ENCODE data around the gene PRICKLE2.

DNA sequence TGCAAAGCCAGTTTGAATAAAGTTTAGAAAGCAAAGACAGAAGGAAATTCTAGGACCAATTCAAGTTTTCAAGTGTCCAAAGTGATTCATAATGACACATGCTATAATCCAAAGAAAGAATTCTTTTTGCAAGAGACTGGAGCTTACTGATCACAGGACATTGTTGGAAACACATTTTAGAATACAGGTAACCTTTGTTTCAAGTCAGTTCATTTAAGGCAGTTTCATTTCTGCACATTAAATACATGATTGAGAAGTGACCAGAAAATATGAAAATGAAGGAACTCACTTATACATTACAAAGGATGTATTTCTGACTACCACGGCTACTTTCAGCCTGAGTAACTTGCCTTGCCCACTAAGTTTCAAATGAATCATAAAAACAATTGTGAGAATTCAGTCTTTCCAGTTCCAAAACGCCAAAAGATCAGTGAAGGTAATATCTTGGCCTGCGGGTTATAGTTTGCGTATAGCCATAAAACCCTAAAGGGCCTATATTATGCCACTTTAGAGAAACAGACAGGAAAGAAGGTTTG, 48.7 kb downstream of the PRICKLE2 start:
- TF ChIP-seq, protein P1, sequence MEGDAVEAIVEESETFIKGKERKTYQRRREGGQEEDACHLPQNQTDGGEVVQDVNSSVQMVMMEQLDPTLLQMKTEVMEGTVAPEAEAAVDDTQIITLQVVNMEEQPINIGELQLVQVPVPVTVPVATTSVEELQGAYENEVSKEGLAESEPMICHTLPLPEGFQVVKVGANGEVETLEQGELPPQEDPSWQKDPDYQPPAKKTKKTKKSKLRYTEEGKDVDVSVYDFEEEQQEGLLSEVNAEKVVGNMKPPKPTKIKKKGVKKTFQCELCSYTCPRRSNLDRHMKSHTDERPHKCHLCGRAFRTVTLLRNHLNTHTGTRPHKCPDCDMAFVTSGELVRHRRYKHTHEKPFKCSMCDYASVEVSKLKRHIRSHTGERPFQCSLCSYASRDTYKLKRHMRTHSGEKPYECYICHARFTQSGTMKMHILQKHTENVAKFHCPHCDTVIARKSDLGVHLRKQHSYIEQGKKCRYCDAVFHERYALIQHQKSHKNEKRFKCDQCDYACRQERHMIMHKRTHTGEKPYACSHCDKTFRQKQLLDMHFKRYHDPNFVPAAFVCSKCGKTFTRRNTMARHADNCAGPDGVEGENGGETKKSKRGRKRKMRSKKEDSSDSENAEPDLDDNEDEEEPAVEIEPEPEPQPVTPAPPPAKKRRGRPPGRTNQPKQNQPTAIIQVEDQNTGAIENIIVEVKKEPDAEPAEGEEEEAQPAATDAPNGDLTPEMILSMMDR (IDR thresholded peaks at IDR 0.05; ENCODE audit: low read length), result no peak
- TF ChIP-seq EZH2 (optimal IDR thresholded peaks at IDR 0.05; ENCODE audit: low read depth, low read length) (no peak), EZH2phosphoT487 (IDR thresholded peaks at IDR 0.05; ENCODE audit: low read length) (no peak)

Data from MM.1S (cell line).